Measurements from ENCODE around the gene OR2A2.
A peak's percentile ranks its signal among the peaks of the same experiment; 100 is the strongest.

Gene OR2A2

GRCh38 chr7:144142187-144142586 is 32.8 kb downstream of the OR2A2 start:
- Histone ChIP-seq H2AFZ (ENCODE audit: low read depth, low read length) (no peak overlapping the region), H3K79me1 (replicated peaks; ENCODE audit: low read length, poor library complexity, severe bottlenecking) (no peaks in the 10 kb centered on the region), H3K4me2 (ENCODE audit: low read length, poor library complexity, severe bottlenecking) (no peak overlapping the region), H2BK5ac (ENCODE audit: low read depth, low read length, poor library complexity, severe bottlenecking) (no peak overlapping the region), H3K27ac (ENCODE audit: low read length, poor library complexity, severe bottlenecking) (no peak overlapping the region), H2BK15ac (ENCODE audit: low read depth, poor library complexity, severe bottlenecking) (no peak overlapping the region), H3K4me3 (ENCODE audit: insufficient read depth in 1 of 2, low read depth in 1 of 2, low read length in 2 of 2) (no peak overlapping the region), H2BK12ac (ENCODE audit: low read length in 2 of 2) (no peak overlapping the region), H3K27me3 (ENCODE audit: control insufficient read depth in 1 of 2, insufficient read depth in 1 of 2, low read length in 2 of 2) (no peaks in the 10 kb centered on the region), H3K36me3 (ENCODE audit: control insufficient read depth in 1 of 2, insufficient read depth in 2 of 2, low read depth in 1 of 2, low read length in 2 of 2) (no peaks in the 10 kb centered on the region), H3K14ac (ENCODE audit: low read length in 2 of 2) (no peak overlapping the region), H3K9me3 (ENCODE audit: control insufficient read depth, low read length) (peaks cover 29% of the 10 kb centered on the region), H3K18ac (ENCODE audit: low read depth in 1 of 2, low read length in 2 of 2) (no peak overlapping the region), H3K4ac (ENCODE audit: low read depth in 1 of 2, low read length in 2 of 2) (no peak overlapping the region), H2BK120ac (ENCODE audit: low read depth, low read length) (no peak overlapping the region), H3K23ac (ENCODE audit: low read length in 2 of 2) (no peak overlapping the region), H3K9ac (ENCODE audit: low read length) (no peak overlapping the region), H4K91ac (ENCODE audit: low read length) (no peak overlapping the region), H4K8ac (ENCODE audit: low read length) (no peak overlapping the region), H2AK5ac (ENCODE audit: low read length, severe bottlenecking) (no peak overlapping the region), H3K4me1 (ENCODE audit: control insufficient read depth, insufficient read depth, low read depth, low read length) (no peaks in the 10 kb centered on the region)
- WGBS = 81% methylated on average over 3 of the region's 3 CpGs
- DNase-seq = no peak

GRCh38 chr7:144144426-144144825 is 35.0 kb downstream of the OR2A2 start:
- no peak overlapping the region for H2AK5ac ChIP-seq (ENCODE audit: low read length, severe bottlenecking)
- 72% methylated on average over 3 of the region's 3 CpGs for WGBS
- no peak for DNase-seq
- H3K9ac ChIP-seq (ENCODE audit: low read length) = no peak overlapping the region
- H3K27ac ChIP-seq (ENCODE audit: low read length, poor library complexity, severe bottlenecking) = no peak overlapping the region
- no peak overlapping the region for H4K8ac ChIP-seq (ENCODE audit: low read length)
- no peak overlapping the region for H2BK15ac ChIP-seq (ENCODE audit: low read depth, poor library complexity, severe bottlenecking)
- no peaks in the 10 kb centered on the region for H3K79me1 ChIP-seq (replicated peaks; ENCODE audit: low read length, poor library complexity, severe bottlenecking)
- H3K27me3 ChIP-seq (ENCODE audit: control insufficient read depth in 1 of 2, insufficient read depth in 1 of 2, low read length in 2 of 2) = no peaks in the 10 kb centered on the region
- H4K91ac ChIP-seq (ENCODE audit: low read length) = peak overlapping the region; percentile 34
- no peak overlapping the region for H3K14ac ChIP-seq (ENCODE audit: low read length in 2 of 2)
- no peak overlapping the region for H2BK120ac ChIP-seq (ENCODE audit: low read depth, low read length)
- H3K4me3 ChIP-seq (ENCODE audit: insufficient read depth in 1 of 2, low read depth in 1 of 2, low read length in 2 of 2) = no peak overlapping the region
- H3K4ac ChIP-seq (ENCODE audit: low read depth in 1 of 2, low read length in 2 of 2) = no peak overlapping the region
- no peaks in the 10 kb centered on the region for H3K4me1 ChIP-seq (ENCODE audit: control insufficient read depth, insufficient read depth, low read depth, low read length)
- no peak overlapping the region for H3K4me2 ChIP-seq (ENCODE audit: low read length, poor library complexity, severe bottlenecking)
- H3K36me3 ChIP-seq (ENCODE audit: control insufficient read depth in 1 of 2, insufficient read depth in 2 of 2, low read depth in 1 of 2, low read length in 2 of 2) = no peaks in the 10 kb centered on the region
- no peak overlapping the region for H3K18ac ChIP-seq (ENCODE audit: low read depth in 1 of 2, low read length in 2 of 2)
- no peak overlapping the region for H3K23ac ChIP-seq (ENCODE audit: low read length in 2 of 2)
- H2AFZ ChIP-seq (ENCODE audit: low read depth, low read length) = no peak overlapping the region
- H3K9me3 ChIP-seq (ENCODE audit: control insufficient read depth, low read length) = peaks cover 46% of the 10 kb centered on the region
- no peak overlapping the region for H2BK5ac ChIP-seq (ENCODE audit: low read depth, low read length, poor library complexity, severe bottlenecking)
- no peak overlapping the region for H2BK12ac ChIP-seq (ENCODE audit: low read length in 2 of 2)

- Histone ChIP-seq H3K4ac (ENCODE audit: low read depth in 1 of 2, low read length in 2 of 2) (no peak overlapping the region), H3K79me1 (replicated peaks; ENCODE audit: low read length, poor library complexity, severe bottlenecking) (no peaks in the 10 kb centered on the region), H3K36me3 (ENCODE audit: control insufficient read depth in 1 of 2, insufficient read depth in 2 of 2, low read depth in 1 of 2, low read length in 2 of 2) (no peaks in the 10 kb centered on the region), H3K18ac (ENCODE audit: low read depth in 1 of 2, low read length in 2 of 2) (no peak overlapping the region), H3K4me3 (ENCODE audit: insufficient read depth in 1 of 2, low read depth in 1 of 2, low read length in 2 of 2) (no peak overlapping the region), H2BK5ac (ENCODE audit: low read depth, low read length, poor library complexity, severe bottlenecking) (no peak overlapping the region), H3K9me3 (ENCODE audit: control insufficient read depth, low read length) (peaks cover 45% of the 10 kb centered on the region), H2AFZ (ENCODE audit: low read depth, low read length) (no peak overlapping the region), H3K4me2 (ENCODE audit: low read length, poor library complexity, severe bottlenecking) (no peak overlapping the region), H3K27ac (ENCODE audit: low read length, poor library complexity, severe bottlenecking) (no peak overlapping the region), H2AK5ac (ENCODE audit: low read length, severe bottlenecking) (no peak overlapping the region), H3K23ac (ENCODE audit: low read length in 2 of 2) (no peak overlapping the region), H4K91ac (ENCODE audit: low read length) (no peak overlapping the region), H3K4me1 (ENCODE audit: control insufficient read depth, insufficient read depth, low read depth, low read length) (no peaks in the 10 kb centered on the region), H3K27me3 (ENCODE audit: control insufficient read depth in 1 of 2, insufficient read depth in 1 of 2, low read length in 2 of 2) (no peaks in the 10 kb centered on the region), H2BK15ac (ENCODE audit: low read depth, poor library complexity, severe bottlenecking) (no peak overlapping the region), H3K9ac (ENCODE audit: low read length) (no peak overlapping the region), H3K14ac (ENCODE audit: low read length in 2 of 2) (no peak overlapping the region), H2BK120ac (ENCODE audit: low read depth, low read length) (no peak overlapping the region), H2BK12ac (ENCODE audit: low read length in 2 of 2) (no peak overlapping the region), H4K8ac (ENCODE audit: low read length) (no peak overlapping the region)
- 61% methylated on average over 2 of the region's 2 CpGs for WGBS
- DNase-seq = no peak
These were observed 38.9 kb downstream of the OR2A2 start for GRCh38 chr7:144148224-144148827.

GRCh38 chr7:144158861-144159260 is 49.5 kb downstream of the OR2A2 start:
- Histone ChIP-seq H2BK5ac (ENCODE audit: low read depth, low read length, poor library complexity, severe bottlenecking) (no peak overlapping the region), H3K9me3 (ENCODE audit: control insufficient read depth, low read length) (no peaks in the 10 kb centered on the region), H3K4me3 (ENCODE audit: insufficient read depth in 1 of 2, low read depth in 1 of 2, low read length in 2 of 2) (no peak overlapping the region), H3K36me3 (ENCODE audit: control insufficient read depth in 1 of 2, insufficient read depth in 2 of 2, low read depth in 1 of 2, low read length in 2 of 2) (no peaks in the 10 kb centered on the region), H3K27ac (ENCODE audit: low read length, poor library complexity, severe bottlenecking) (no peak overlapping the region), H2AFZ (ENCODE audit: low read depth, low read length) (no peak overlapping the region), H3K14ac (ENCODE audit: low read length in 2 of 2) (no peak overlapping the region), H3K18ac (ENCODE audit: low read depth in 1 of 2, low read length in 2 of 2) (no peak overlapping the region), H2BK15ac (ENCODE audit: low read depth, poor library complexity, severe bottlenecking) (no peak overlapping the region), H3K23ac (ENCODE audit: low read length in 2 of 2) (no peak overlapping the region), H3K4me1 (ENCODE audit: control insufficient read depth, insufficient read depth, low read depth, low read length) (no peaks in the 10 kb centered on the region), H2BK12ac (ENCODE audit: low read length in 2 of 2) (no peak overlapping the region), H2BK120ac (ENCODE audit: low read depth, low read length) (no peak overlapping the region), H2AK5ac (ENCODE audit: low read length, severe bottlenecking) (no peak overlapping the region), H3K9ac (ENCODE audit: low read length) (no peak overlapping the region), H4K8ac (ENCODE audit: low read length) (no peak overlapping the region), H3K79me1 (replicated peaks; ENCODE audit: low read length, poor library complexity, severe bottlenecking) (no peaks in the 10 kb centered on the region), H4K91ac (ENCODE audit: low read length) (no peak overlapping the region), H3K4me2 (ENCODE audit: low read length, poor library complexity, severe bottlenecking) (no peak overlapping the region), H3K27me3 (ENCODE audit: control insufficient read depth in 1 of 2, insufficient read depth in 1 of 2, low read length in 2 of 2) (no peaks in the 10 kb centered on the region), H3K4ac (ENCODE audit: low read depth in 1 of 2, low read length in 2 of 2) (no peak overlapping the region)
- DNase-seq = no peak
- 100% methylated on average over 1 of the region's 1 CpG for WGBS

All from mesenchymal stem cell (in vitro differentiated cells and primary cell).